Colonic mucosa (tissue), 4 donors: Measurements from ENCODE around the gene MYO1H. TPM values are rescaled to one million over a fixed set of nuclear protein-coding genes. Genes with fewer than 3 reads are reported as not detected.
"Not testable (repeated sequence)": the region's sequence is repeated elsewhere in the genome, so short reads cannot be mapped to it uniquely, and the experiment has no call there.

ENCODE experiments used
- DNase-seq: peaks from one replicate; pipeline ENCODE4 v3.0.0-alpha.2; 2020
- H3K27ac ChIP-seq: fragments of 200-600 bp; one replicate; pipeline ENCODE4 v1.8.0; 2021
- H3K27me3 ChIP-seq: fragments of 200-600 bp; one replicate; pipeline ENCODE4 v1.8.0; 2021
- H3K36me3 ChIP-seq: fragments of 200-600 bp; one replicate; pipeline ENCODE4 v1.8.0; 2021
- H3K4me1 ChIP-seq: fragments of 200-600 bp; one replicate; pipeline ENCODE4 v1.8.0; 2021; ENCODE audit warnings: mild to moderate bottlenecking
- H3K4me3 ChIP-seq: fragments of 200-600 bp; one replicate; pipeline ENCODE4 v1.8.0; 2021
- H3K9ac ChIP-seq, 2 donors: one replicate each; pipeline ENCODE4 v1.7.0; 2013; ENCODE audit warnings: control low read depth in 2 of 2, low read depth in 2 of 2, low read length in 2 of 2
- H3K9me3 ChIP-seq: fragments of 200-600 bp; one replicate; pipeline ENCODE4 v1.8.0; 2021
- CTCF ChIP-seq: fragments of 200-600 bp; IDR thresholded peaks from one replicate; pipeline ENCODE4 v1.8.0; 2022; ENCODE audit warnings: antibody characterized with exemption, mild to moderate bottlenecking
- intact Hi-C: fragments of 100-400 bp; cut with DNase I; formaldehyde crosslinking; loops from one replicate; pipeline ENCODE4 v1.14.1; 2022
- total RNA-seq, 2 donors: library from RNA; stranded (reverse); fragmentation: NEBNext Ultra II Directional in 1 of 2; extraction: Animal tissue kit (Norgen Biotek cat#: 25700) in 1 of 2; gene quantifications; one replicate each; pipeline ENCODE4 v1.2.1, GENCODE V29; 2021
- donor health status: healthy.
- donor health status: DM: no; HTN: no; CAD: no.
- donor health status: DM: no; HTN: no; CAD: no.

The MYO1H gene
- total RNA-seq, 2 donors from 2014 or later = 0.21 TPM; not detected in 1

GRCh38 chr12:109389146-109389545 is 41.4 kb downstream of the MYO1H start:
- H3K27ac ChIP-seq = no peak overlapping the region
- DNase-seq = no peak
- intact Hi-C loops = no loop called here

GRCh38 chr12:109393437-109394345 is 46.0 kb downstream of the MYO1H start:
- no peak overlapping the region for H3K9ac ChIP-seq
- no peak overlapping the region for H3K27ac ChIP-seq
- H3K4me1 ChIP-seq = no peaks in the 10 kb centered on the region
- intact Hi-C loops = no loop called here
- no peak overlapping the region for H3K4me3 ChIP-seq
- TF ChIP-seq CTCF = peak; percentile 85
- no peaks in the 10 kb centered on the region for H3K9me3 ChIP-seq
- no peaks in the 10 kb centered on the region for H3K36me3 ChIP-seq
- no peaks in the 10 kb centered on the region for H3K27me3 ChIP-seq
- peak; percentile 36 for DNase-seq

More at GRCh38 chr12:109389146-109389545, 41.4 kb downstream of the MYO1H start:
- TF ChIP-seq CTCF = no peak
- Histone ChIP-seq H3K4me3 (no peak overlapping the region), H3K9ac (no peak overlapping the region), H3K4me1 (no peaks in the 10 kb centered on the region), H3K36me3 (no peaks in the 10 kb centered on the region), H3K27me3 (no peaks in the 10 kb centered on the region), H3K9me3 (no peaks in the 10 kb centered on the region)

- Histone ChIP-seq H3K27me3 (no peaks in the 10 kb centered on the region), H3K9me3 (no peaks in the 10 kb centered on the region), H3K36me3 (no peaks in the 10 kb centered on the region), H3K4me3 (no peak overlapping the region), H3K27ac (no peak overlapping the region), H3K9ac (no peak overlapping the region), H3K4me1 (no peaks in the 10 kb centered on the region)
- intact Hi-C loops = no loop called here
- no peak for TF ChIP-seq CTCF
- no peak for DNase-seq
Measured at GRCh38 chr12:109394891-109395290, 47.2 kb downstream of the MYO1H start.

GRCh38 chr12:109404841-109405240 is 57.1 kb downstream of the MYO1H start:
- DNase-seq, H3K27me3 ChIP-seq, H3K9me3 ChIP-seq, H3K27ac ChIP-seq, H3K4me1 ChIP-seq, H3K36me3 ChIP-seq, H3K4me3 ChIP-seq, H3K9ac ChIP-seq, intact Hi-C loops: not testable (repeated sequence)

- H3K4me3 ChIP-seq, H3K4me1 ChIP-seq, H3K27ac ChIP-seq, H3K36me3 ChIP-seq, intact Hi-C loops, DNase-seq, H3K27me3 ChIP-seq, H3K9me3 ChIP-seq, H3K9ac ChIP-seq: not testable (repeated sequence)
Measured at GRCh38 chr12:109406147-109406546, 58.4 kb downstream of the MYO1H start.

- Histone ChIP-seq H3K27ac (no peak overlapping the region), H3K9me3 (no peaks in the 10 kb centered on the region), H3K36me3 (no peaks in the 10 kb centered on the region), H3K4me1 (no peaks in the 10 kb centered on the region), H3K4me3 (no peak overlapping the region), H3K27me3 (no peaks in the 10 kb centered on the region), H3K9ac (no peak overlapping the region)
- DNase-seq = no peak
- intact Hi-C loops = no loop called here
- TF ChIP-seq CTCF = no peak
Measured at GRCh38 chr12:109418848-109419480, 71.3 kb downstream of the MYO1H start.
